Fibroblast of pulmonary artery (primary cell): Measurements from ENCODE around the gene C3orf62.
A peak's percentile ranks its signal among the peaks of the same experiment; 100 is the strongest.

Experiments used
- DNase-seq: peaks from one replicate; pipeline ENCODE4 v3.0.0-alpha.2; 2010; ENCODE audit warnings: low read depth
- H3K4me3 ChIP-seq: replicated peaks from 2 replicates; pipeline ENCODE4 v1.5.1; 2011; ENCODE audit warnings: low read depth, mild to moderate bottlenecking, control low read depth, low read length, moderate library complexity
- CTCF ChIP-seq: IDR thresholded peaks from 2 replicates; pipeline ENCODE4 v1.5.1; 2011; ENCODE audit warnings: mild to moderate bottlenecking, control low read depth, low read length, inconsistent platforms; ENCODE audit errors: missing control alignments

C3orf62 gene

GRCh38 chr3:49276475-49277382, at the start of gene C3orf62:
Gene C3orf62 (minus strand): TSS chr3:49277232. CDS start chr3:49276872, 360 bp downstream.
- DNase-seq = peak; percentile 84
- H3K4me3 ChIP-seq = peak within 1 kb of the TSS; percentile 54
- no peak for TF ChIP-seq CTCF

- no peak overlapping the region for H3K4me3 ChIP-seq
- no peak for TF ChIP-seq CTCF
- no peak for DNase-seq
Measured at GRCh38 chr3:49324768-49325167, 47.7 kb upstream of the C3orf62 start.

- no peak for TF ChIP-seq CTCF
- DNase-seq = no peak
- H3K4me3 ChIP-seq = no peak overlapping the region
Measured at GRCh38 chr3:49316696-49317457, 39.8 kb upstream of the C3orf62 start.

- no peak for TF ChIP-seq CTCF
- peak; percentile 61 for DNase-seq
- no peak overlapping the region for H3K4me3 ChIP-seq
Measured at GRCh38 chr3:49313896-49314688, 37.1 kb upstream of the C3orf62 start.

GRCh38 chr3:49311283-49311682, 34.3 kb upstream of the C3orf62 start:
- H3K4me3 ChIP-seq = no peak overlapping the region
- no peak for TF ChIP-seq CTCF
- no peak for DNase-seq

GRCh38 chr3:49310677-49311076, 33.6 kb upstream of the C3orf62 start:
- DNase-seq = no peak
- no peak for TF ChIP-seq CTCF
- no peak overlapping the region for H3K4me3 ChIP-seq
